DND-41 (cell line): ENCODE data around the gene STK4.

Experiments used
- CTCF ChIP-seq: IDR thresholded peaks from 2 replicates; pipeline ENCODE4 v1.5.1; 2012; ENCODE audit warnings: borderline replicate concordance, low read length, moderate library complexity, mild to moderate bottlenecking; ENCODE audit not compliant: poor library complexity, severe bottlenecking; ENCODE audit errors: extremely low read depth
- EZH2 ChIP-seq: IDR thresholded peaks from 3 replicates; pipeline ENCODE4 v1.6.1; 2012; ENCODE audit warnings: borderline replicate concordance, low read depth, mild to moderate bottlenecking, moderate library complexity, low read length, inconsistent platforms; ENCODE audit not compliant: severe bottlenecking

GRCh38 chr20:44948513-44948912 is 17.8 kb upstream of the STK4 start:
- TF ChIP-seq CTCF (no peak), EZH2 (no peak)
